ENCODE data around the gene AGO1.
"Not testable (repeated sequence)": the region's sequence is repeated elsewhere in the genome, so short reads cannot be mapped to it uniquely, and the experiment has no call there.

The AGO1 gene

DNA sequence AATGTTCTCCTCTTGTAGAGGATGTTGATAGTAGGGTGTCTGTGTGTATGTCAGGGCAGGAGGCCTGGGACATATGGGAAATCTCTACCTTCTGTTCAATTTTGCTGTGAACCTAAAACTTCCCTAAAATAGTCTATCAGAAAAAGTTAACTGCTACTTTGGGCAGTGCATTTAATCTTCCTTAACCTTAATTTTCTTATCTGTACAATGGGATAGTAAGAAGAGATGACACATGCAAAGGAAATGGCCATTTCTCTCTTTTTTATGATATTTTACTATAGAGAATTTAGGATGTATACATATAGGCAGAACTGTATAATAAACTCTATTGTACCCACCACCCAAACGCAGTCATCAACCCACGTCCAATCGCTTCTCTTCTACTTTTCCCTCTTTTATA lies 56.5 kb downstream of the AGO1 start:
- no peak for TF ChIP-seq CTCF (IDR thresholded peaks at IDR 0.05)
- no peak for TF ChIP-seq ZFX (IDR thresholded peaks at IDR 0.05; ENCODE audit: borderline replicate concordance)
- H3K27ac ChIP-seq = no peak overlapping the region

- no peak overlapping the region for H3K27ac ChIP-seq
- TF ChIP-seq CTCF (IDR thresholded peaks at IDR 0.05) (no peak), ZFX (IDR thresholded peaks at IDR 0.05; ENCODE audit: borderline replicate concordance) (no peak)
Measured at GRCh38 chr1:35945327-35945726, 62.3 kb downstream of the AGO1 start.

- H3K27ac ChIP-seq = no peak overlapping the region
- TF ChIP-seq CTCF (IDR thresholded peaks at IDR 0.05) = no peak
- no peak for TF ChIP-seq ZFX (IDR thresholded peaks at IDR 0.05; ENCODE audit: borderline replicate concordance)
Measured at GRCh38 chr1:35947547-35947946, 64.5 kb downstream of the AGO1 start.

DNA sequence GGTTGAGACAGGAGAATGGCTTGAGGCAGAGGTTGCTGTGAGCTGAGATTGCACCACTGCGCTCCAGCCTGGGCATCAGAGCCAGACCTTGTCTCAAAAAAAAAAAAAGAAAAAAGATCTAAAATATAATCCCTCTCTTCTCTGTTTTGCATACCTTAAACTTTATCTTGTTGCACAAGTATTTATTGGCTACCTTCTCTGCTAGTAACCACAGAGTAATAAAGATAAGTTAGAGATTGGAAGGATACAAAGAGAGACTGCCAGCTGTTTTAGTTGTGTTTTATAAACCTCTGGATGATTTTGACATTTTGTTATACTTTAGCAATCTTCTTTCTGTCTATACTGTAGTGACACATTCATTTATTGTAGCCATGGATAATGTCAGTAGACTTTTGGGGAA lies 75.5 kb downstream of the AGO1 start:
- H3K27ac ChIP-seq = no peak overlapping the region
- no peak for TF ChIP-seq CTCF (IDR thresholded peaks at IDR 0.05)
- no peak for TF ChIP-seq ZFX (IDR thresholded peaks at IDR 0.05; ENCODE audit: borderline replicate concordance)

DNA sequence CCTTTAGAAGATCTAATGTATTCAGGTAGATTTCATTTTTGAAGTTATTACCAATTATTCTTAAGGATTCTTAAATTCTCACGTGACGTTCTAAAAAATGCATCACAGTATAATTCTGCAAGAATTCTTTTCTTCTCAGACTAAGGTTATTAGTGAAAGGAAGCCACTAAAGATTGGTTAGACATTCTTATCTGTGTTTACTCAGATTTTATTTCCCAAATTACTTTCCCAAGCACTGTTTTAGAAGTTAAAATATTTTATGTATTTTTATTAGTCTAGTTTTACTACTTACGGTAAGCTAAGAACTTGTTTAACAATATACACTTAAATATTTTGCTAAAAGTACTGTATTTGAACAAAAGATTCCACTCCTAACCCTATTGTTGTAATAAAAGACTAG lies 76.3 kb downstream of the AGO1 start:
- no peak overlapping the region for H3K27ac ChIP-seq

GRCh38 chr1:35962952-35963351 lies 79.9 kb downstream of the AGO1 start:
- TF ChIP-seq ZFX (IDR thresholded peaks at IDR 0.05; ENCODE audit: borderline replicate concordance) (no peak), CTCF (IDR thresholded peaks at IDR 0.05) (no peak)
- H3K27ac ChIP-seq = no peak overlapping the region

More for the DNA sequence above, 76.3 kb downstream of the AGO1 start:
- no peak for TF ChIP-seq ZFX (IDR thresholded peaks at IDR 0.05; ENCODE audit: borderline replicate concordance)
- no peak for TF ChIP-seq CTCF (IDR thresholded peaks at IDR 0.05)

DNA sequence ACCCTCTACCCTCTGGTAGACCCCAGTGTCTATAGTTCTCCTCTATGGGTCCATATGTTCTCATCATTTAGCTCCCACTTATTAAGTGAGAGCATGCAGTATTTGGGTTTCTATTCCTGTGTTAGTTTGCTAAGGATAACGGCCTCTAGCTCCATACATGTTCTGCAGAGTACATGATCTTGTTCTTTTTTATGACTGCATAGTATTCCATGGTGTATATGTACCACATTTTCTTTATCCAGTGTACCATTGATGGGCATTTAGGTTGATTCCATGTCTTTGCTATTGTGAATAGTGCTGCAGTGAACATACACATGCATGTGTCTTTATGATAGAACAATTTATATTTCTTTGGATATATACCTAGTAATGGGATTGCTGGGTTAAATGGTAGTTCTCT lies 81.3 kb downstream of the AGO1 start:
- H3K27ac ChIP-seq = not testable (repeated sequence)

- no peak overlapping the region for H3K27ac ChIP-seq
- no peak for TF ChIP-seq ZFX (IDR thresholded peaks at IDR 0.05; ENCODE audit: borderline replicate concordance)
Measured at GRCh38 chr1:35968396-35968795, 85.4 kb downstream of the AGO1 start.
